GM18909 (cell line): ENCODE results near the gene CXXC1.
"Not testable (repeated sequence)": the region's sequence is repeated elsewhere in the genome, so short reads cannot be mapped to it uniquely, and the experiment has no call there.

Experiments
- ATAC-seq: cut with Tn5 transposase; IDR thresholded peaks from one replicate; pipeline ENCODE4 v1.9.1; 2021; ENCODE audit warnings: mild to moderate bottlenecking; ENCODE audit not compliant: unreplicated experiment, poor library complexity

The CXXC1 gene

DNA sequence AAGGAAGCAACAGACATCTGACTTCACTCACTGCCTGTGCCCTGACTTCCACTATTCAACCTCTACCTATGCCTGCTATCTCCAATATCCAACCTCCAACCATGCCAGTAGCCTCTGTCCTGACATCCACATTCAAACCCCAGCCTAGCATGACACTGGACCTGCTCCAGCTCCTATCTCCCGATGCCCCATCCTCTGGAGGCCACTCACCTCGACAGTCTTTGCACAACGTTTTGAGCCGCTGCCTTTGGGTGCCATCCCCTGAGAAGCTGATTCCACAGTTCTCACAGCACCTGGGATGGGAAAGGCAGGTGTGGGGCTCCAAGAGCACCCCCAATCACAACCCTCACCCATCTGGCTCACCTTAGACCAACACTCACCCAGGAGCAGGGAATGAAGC lies 11.0 kb downstream of the CXXC1 start:
- no peak for ATAC-seq

DNA sequence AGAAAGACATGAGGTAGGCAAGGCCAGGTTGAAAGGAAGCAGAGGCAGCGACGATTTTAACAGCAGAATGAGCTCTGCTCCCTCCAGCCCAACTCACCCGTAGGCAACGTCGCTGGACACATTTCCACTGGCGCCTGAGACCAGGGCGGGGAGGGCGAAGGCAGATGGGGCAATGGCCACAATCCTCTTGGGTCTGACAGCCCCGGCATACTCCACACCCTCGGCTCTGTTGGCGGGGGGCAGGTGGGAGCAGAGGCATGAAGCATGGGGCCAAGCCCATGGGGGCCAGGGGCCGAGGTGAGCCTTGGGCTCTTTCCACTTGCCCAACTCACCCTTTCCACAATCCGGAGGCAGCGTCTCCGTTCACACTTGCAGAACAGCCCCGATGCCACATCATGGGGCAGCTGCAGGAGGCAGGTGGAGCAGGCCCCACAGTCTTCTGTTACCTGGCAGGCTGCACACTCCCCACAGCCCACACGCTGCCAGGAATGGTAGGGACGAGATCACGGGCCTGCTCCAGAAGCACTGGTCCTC lies 11.9 kb downstream of the CXXC1 start:
- no peak for ATAC-seq

- ATAC-seq = no peak
These were observed 12.6 kb downstream of the CXXC1 start for GRCh38 chr18:50274941-50275340.

DNA sequence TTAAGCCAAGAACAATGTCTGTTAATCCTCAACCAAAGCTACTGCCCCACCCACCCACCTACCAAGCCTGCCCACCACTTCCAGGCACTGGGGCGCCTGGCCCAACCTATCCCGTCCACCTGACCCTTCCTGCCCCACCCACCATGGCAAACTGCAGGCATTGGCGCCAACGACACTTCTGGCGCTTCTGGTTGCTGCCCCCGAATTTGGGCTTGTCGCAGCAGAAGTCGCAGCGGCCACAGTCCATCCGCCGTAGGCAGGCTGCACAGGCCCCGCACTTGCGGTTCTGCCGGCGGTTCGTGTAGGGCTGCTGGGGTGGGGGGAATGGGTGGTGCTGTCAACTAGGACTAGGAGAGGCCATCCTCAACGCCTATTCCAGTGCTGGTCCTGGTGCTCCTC lies 13.4 kb downstream of the CXXC1 start:
- no peak for ATAC-seq

- ATAC-seq = no peak
These were observed 14.1 kb downstream of the CXXC1 start for GRCh38 chr18:50273203-50274043.

- ATAC-seq = no peak
These were observed 14.9 kb downstream of the CXXC1 start for GRCh38 chr18:50272568-50272967.

GRCh38 chr18:50268022-50268747 lies 19.3 kb downstream of the CXXC1 start:
- ATAC-seq = peak; percentile 74

- ATAC-seq = peak; percentile 81
These were observed 21.2 kb downstream of the CXXC1 start, which contains the start of gene CFAP53 for GRCh38 chr18:50266248-50266704. Gene CFAP53, minus strand, starts transcription at chr18:50266495. Its CDS starts 91 bp downstream, at chr18:50266404.

DNA sequence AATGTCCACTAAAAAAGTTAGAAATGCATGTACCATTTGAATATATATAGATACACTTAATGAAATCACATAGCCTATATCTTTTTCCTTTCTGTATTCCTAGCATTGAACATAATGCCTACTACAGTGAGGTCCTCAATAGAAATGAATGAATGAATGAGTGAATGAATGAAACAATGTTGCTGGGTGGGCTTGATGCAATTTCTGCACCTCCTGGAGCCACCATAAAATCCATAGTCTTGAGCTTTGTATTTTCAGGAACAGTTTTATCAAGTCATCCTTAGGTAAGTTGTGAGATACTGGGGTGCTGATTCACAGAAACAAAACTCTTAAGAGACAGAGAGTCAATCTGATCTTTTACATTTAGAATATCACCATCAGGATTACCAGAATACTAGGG lies 24.5 kb downstream of the CXXC1 start:
- ATAC-seq = no peak

GRCh38 chr18:50250935-50251334 lies 36.6 kb downstream of the CXXC1 start:
- ATAC-seq = no peak

DNA sequence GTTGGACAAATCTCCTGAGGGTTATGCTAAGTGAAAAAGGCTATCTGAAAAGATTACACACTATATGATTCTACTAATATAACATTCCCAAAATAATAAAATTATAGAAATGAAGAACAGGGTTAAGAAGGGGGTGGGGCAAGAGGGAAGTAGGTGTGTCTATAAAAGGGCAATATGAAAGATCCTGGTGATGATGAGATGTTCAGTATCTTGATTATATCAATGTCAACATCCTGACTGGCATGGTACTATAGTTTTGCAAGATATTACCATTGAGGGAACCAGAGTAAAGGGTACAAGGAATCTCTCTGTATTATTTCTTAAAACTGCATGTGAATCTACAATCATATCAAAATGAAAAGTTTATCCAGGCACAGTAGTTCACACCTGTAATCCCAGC lies 37.9 kb downstream of the CXXC1 start:
- ATAC-seq = no peak

DNA sequence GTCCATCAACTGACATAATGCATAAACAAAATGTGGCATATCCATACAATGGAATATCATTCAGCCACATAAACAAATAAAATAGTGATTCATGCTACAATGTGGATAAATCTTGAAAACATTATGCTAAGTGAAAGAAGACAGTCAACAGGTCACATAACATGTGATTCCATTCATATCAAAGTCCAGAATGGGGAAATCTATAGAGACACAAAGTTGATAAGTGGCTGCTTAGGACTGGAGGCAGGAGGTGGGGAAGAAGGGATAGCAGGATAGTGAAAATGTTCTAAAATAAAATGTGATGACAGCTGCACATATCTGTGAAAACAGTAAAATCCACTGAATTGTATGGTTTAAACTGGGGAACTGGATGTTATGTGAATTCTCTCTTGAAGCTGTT lies 39.9 kb downstream of the CXXC1 start:
- no peak for ATAC-seq

- ATAC-seq = not testable (repeated sequence)
These were observed 45.7 kb downstream of the CXXC1 start for GRCh38 chr18:50241768-50242167.

DNA sequence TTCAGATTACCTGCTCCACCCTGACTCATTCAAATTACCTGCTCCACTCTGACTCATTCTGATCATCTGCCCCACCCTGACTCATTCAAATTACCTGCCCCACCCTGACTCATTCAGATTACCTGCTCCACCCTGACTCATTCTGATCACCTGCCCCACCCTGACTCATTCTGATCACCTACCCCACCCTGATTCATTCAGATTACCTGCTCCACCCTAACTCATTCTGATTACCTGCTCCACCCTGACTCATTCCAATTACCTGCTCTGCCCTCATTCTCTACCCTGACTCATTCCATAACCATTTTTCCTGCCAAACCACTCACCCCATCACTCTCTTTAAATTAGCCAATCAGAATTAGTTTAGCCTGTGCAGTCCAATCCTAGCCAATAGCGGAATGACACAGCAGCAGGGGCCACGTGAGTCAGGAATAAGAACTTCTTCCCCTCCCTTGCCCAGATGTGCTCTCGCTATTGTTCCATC lies 47.4 kb downstream of the CXXC1 start:
- no peak for ATAC-seq

- ATAC-seq = no peak
These were observed 55.1 kb downstream of the CXXC1 start for GRCh38 chr18:50232419-50232818.
